HCT116 (cell line): ENCODE data around the gene FOXN1. TPM values are rescaled to one million over a fixed set of nuclear protein-coding genes. Genes with fewer than 3 reads are reported as not detected.

Experiments used
- ATAC-seq: fragments of 200-7000 bp; cut with Tn5 transposase; 2 replicates; pipeline ENCODE4 v1.9.1; 2020; ENCODE audit warnings: mild to moderate bottlenecking, moderate library complexity
- BruUV-seq: library from RNA; stranded (reverse); fragments of 400-500 nt; replicated peaks from 2 replicates; lab custom pipeline; 2021; lab: Mats Ljungman, UMichigan
- CTCF ChIA-PET: fragments of 300-600 bp; sonication (Branson Sonifier 250); formaldehyde crosslinking; loops from one replicate; lab custom pipeline; 2021; ENCODE audit warnings: antibody characterized with exemption; lab: Charles Lee
- POLR2A ChIA-PET: fragments of 300-600, 350-600 bp; sonication (Branson Sonifier 250); formaldehyde crosslinking; loops from one replicate; lab custom pipeline; 2021; ENCODE audit warnings: antibody characterized with exemption; lab: Charles Lee
- RAD21 ChIA-PET, 2 experiments: fragments of 300-600 bp; sonication (Branson Sonifier 250); formaldehyde crosslinking; loops; one replicate each; lab custom pipeline; 2023; ENCODE audit warnings: low total read pairs in 2 of 2; ENCODE audit not compliant: uncharacterized antibody in 2 of 2, unreplicated experiment in 2 of 2, low non-redundant PET in 1 of 2; lab: Charles Lee
- DNase-seq: peaks from one replicate; pipeline ENCODE4 v3.0.0-alpha.2; 2010; ENCODE audit warnings: low read depth, low spot score
- H2AFZ ChIP-seq: fragments of 200-600 bp; shearing (Covaris generic), sonication (generic); 2 replicates; pipeline ENCODE4 v1.6.1; 2017; ENCODE audit warnings: low read depth, mixed run types, mixed read lengths, antibody characterized with exemption, low read length; ENCODE audit not compliant: poor library complexity, severe bottlenecking
- H3K27ac ChIP-seq: 2 replicates; pipeline ENCODE4 v1.5.1; 2012; ENCODE audit warnings: low read depth, low read length
- H3K27me3 ChIP-seq: fragments of 200-600 bp; sonication (generic); 2 replicates; pipeline ENCODE4 v1.6.1; 2016; ENCODE audit warnings: mixed run types, low read length, mixed read lengths; ENCODE audit not compliant: insufficient read depth
- H3K36me3 ChIP-seq, 2 experiments: fragments of 200-500 bp in 1 of 2; fragments of 200-600 bp in 1 of 2; sonication (Bioruptor generic) in 1 of 2; sonication (generic) in 1 of 2; 2 replicates each; pipeline versions ENCODE4 v1.5.1 to v1.6.1; 2014 to 2016; ENCODE audit warnings: low read length in 2 of 2, inconsistent platforms in 1 of 2, mixed read lengths in 1 of 2, mixed run types in 1 of 2; ENCODE audit not compliant: insufficient read depth in 2 of 2, control insufficient read depth in 1 of 2
- H3K4me1 ChIP-seq, 2 experiments: fragments of 200-600 bp in 1 of 2; sonication (generic) in 1 of 2; 2 replicates each; pipeline versions ENCODE4 v1.5.1 to v1.6.1; 2012 to 2017; ENCODE audit warnings: low read length in 2 of 2, inconsistent platforms in 1 of 2, mild to moderate bottlenecking in 1 of 2, mixed read lengths in 1 of 2, mixed run types in 1 of 2, moderate library complexity in 1 of 2; ENCODE audit not compliant: insufficient read depth in 2 of 2, control insufficient read depth in 1 of 2
- H3K4me2 ChIP-seq: fragments of 200-600 bp; sonication (generic); 2 replicates; pipeline ENCODE4 v1.6.1; 2017; ENCODE audit warnings: mixed run types, low read length, mixed read lengths
- H3K4me3 ChIP-seq, 2 experiments: fragments of 200-600 bp in 1 of 2; sonication (generic) in 1 of 2; replicated peaks in 1 of 2; 2 replicates each; pipeline ENCODE4 v1.5.1; 2011 to 2016; ENCODE audit warnings: low read length in 2 of 2, control low read depth in 1 of 2, low read depth in 1 of 2, mild to moderate bottlenecking in 1 of 2, mixed read lengths in 1 of 2, mixed run types in 1 of 2
- H3K79me2 ChIP-seq: fragments of 200-600 bp; sonication (generic); 2 replicates; pipeline ENCODE4 v1.6.1; 2017; ENCODE audit warnings: mild to moderate bottlenecking, mixed run types, low read length, moderate library complexity, mixed read lengths; ENCODE audit not compliant: insufficient read depth
- H3K9ac ChIP-seq: fragments of 200-600 bp; sonication (generic); 2 replicates; pipeline ENCODE4 v1.6.1; 2016; ENCODE audit warnings: low read length, mixed read lengths
- H3K9me2 ChIP-seq: fragments of 200-600 bp; sonication (generic), shearing (Covaris generic); 2 replicates; pipeline ENCODE4 v1.6.1; 2017; ENCODE audit warnings: mixed run types, mild to moderate bottlenecking, moderate library complexity; ENCODE audit not compliant: insufficient read depth
- H3K9me3 ChIP-seq, 2 experiments: fragments of 200-500 bp in 1 of 2; fragments of 200-600 bp in 1 of 2; sonication (Bioruptor generic) in 1 of 2; sonication (generic) in 1 of 2; 2 replicates each; pipeline ENCODE4 v1.6.1; 2014 to 2017; ENCODE audit warnings: low read length in 2 of 2, mixed read lengths in 2 of 2, inconsistent platforms in 1 of 2, low read depth in 1 of 2, mild to moderate bottlenecking in 1 of 2, mixed run types in 1 of 2, moderate library complexity in 1 of 2; ENCODE audit not compliant: control insufficient read depth in 1 of 2, insufficient read depth in 1 of 2
- H4K20me1 ChIP-seq: fragments of 200-600 bp; sonication (generic), shearing (Covaris generic); 2 replicates; pipeline ENCODE4 v1.6.1; 2017; ENCODE audit warnings: mixed run types, mild to moderate bottlenecking, moderate library complexity; ENCODE audit not compliant: insufficient read depth
- ATF3 ChIP-seq: IDR thresholded peaks from 2 replicates; pipeline ENCODE4 v1.6.1; 2012
- CBX3 ChIP-seq: IDR thresholded peaks from 2 replicates; pipeline ENCODE4 v1.6.1; 2012; ENCODE audit warnings: low read depth
- CEBPB ChIP-seq: IDR thresholded peaks from 2 replicates; pipeline ENCODE4 v1.6.1; 2012; ENCODE audit warnings: low read depth
- ELF1 ChIP-seq: IDR thresholded peaks from 2 replicates; pipeline ENCODE4 v1.6.1; 2012; ENCODE audit warnings: low read depth, borderline replicate concordance
- EZH2 ChIP-seq: fragments of 200-600 bp; sonication (generic); IDR thresholded peaks from 2 replicates; pipeline ENCODE4 v1.6.1; 2017; ENCODE audit warnings: antibody characterized with exemption, mixed run types
- EZH2phosphoT487 ChIP-seq: fragments of 200-600 bp; IDR thresholded peaks from 2 replicates; pipeline ENCODE4 v1.6.1; 2018; ENCODE audit warnings: antibody characterized with exemption, borderline replicate concordance
- FOSL1 ChIP-seq: IDR thresholded peaks from 2 replicates; pipeline ENCODE4 v1.6.1; 2012; ENCODE audit warnings: low read depth
- JUND ChIP-seq: IDR thresholded peaks from 2 replicates; pipeline ENCODE4 v1.6.1; 2012
- MAX ChIP-seq: IDR thresholded peaks from 2 replicates; pipeline ENCODE4 v1.6.1; 2012
- POLR2A ChIP-seq: IDR thresholded peaks from 2 replicates; pipeline ENCODE4 v1.7.0; 2011; ENCODE audit warnings: borderline replicate concordance; ENCODE audit not compliant: insufficient read depth, insufficient read length; ENCODE audit errors: extremely low read depth
- POLR2AphosphoS5 ChIP-seq: IDR thresholded peaks from 2 replicates; pipeline ENCODE4 v1.6.1; 2011; ENCODE audit warnings: mild to moderate bottlenecking, low read depth, low read length, moderate library complexity
- RAD21 ChIP-seq: IDR thresholded peaks from 2 replicates; pipeline ENCODE4 v1.6.1; 2012; ENCODE audit warnings: low read depth, mild to moderate bottlenecking
- REST ChIP-seq: IDR thresholded peaks from 2 replicates; pipeline ENCODE4 v1.6.1; 2012; ENCODE audit warnings: low read depth
- SP1 ChIP-seq: IDR thresholded peaks from 2 replicates; pipeline ENCODE4 v1.6.1; 2012; ENCODE audit warnings: low read depth
- TCF7L2 ChIP-seq: IDR thresholded peaks from 2 replicates; pipeline ENCODE4 v1.7.0; 2011; ENCODE audit warnings: borderline replicate concordance, inconsistent platforms; ENCODE audit not compliant: insufficient read depth, insufficient read length; ENCODE audit errors: extremely low read depth
- YY1 ChIP-seq: IDR thresholded peaks from 2 replicates; pipeline ENCODE4 v1.6.1; 2011; ENCODE audit warnings: low read length, low read depth, moderate library complexity, mild to moderate bottlenecking; ENCODE audit not compliant: insufficient replicate concordance; ENCODE audit errors: extremely low read depth
- ZNF274 ChIP-seq: fragments of 200-500 bp; sonication (Bioruptor generic); IDR thresholded peaks from 2 replicates; pipeline ENCODE4 v1.6.1; 2014; ENCODE audit warnings: mild to moderate bottlenecking, low read depth, low read length, inconsistent platforms
- intact Hi-C: fragments of 100-400 bp; cut with micrococcal nuclease; formaldehyde crosslinking; loops from 2 replicates; pipeline ENCODE4 v1.10.0; 2022
- total RNA-seq: library from RNA; stranded (reverse); gene quantifications from one replicate; pipeline ENCODE4 v1.2.1, GENCODE V29; 2021; ENCODE audit not compliant: unreplicated experiment

The FOXN1 gene
- total RNA-seq, 1 experiment from 2014 or later, result not detected

- Histone ChIP-seq H3K27ac (no peak overlapping the region), H2AFZ (no peak overlapping the region), H3K9ac (no peak overlapping the region), H3K9me3 (no peaks in the 10 kb centered on the region), H3K4me2 (no peak overlapping the region), H3K4me3 (no peak overlapping the region), H4K20me1 (no peaks in the 10 kb centered on the region), H3K4me1 (no peaks in the 10 kb centered on the region), H3K79me2 (no peaks in the 10 kb centered on the region), H3K27me3 (peaks cover 42% of the 10 kb centered on the region)
- ChIA-PET RAD21 (no interaction called here), CTCF (no interaction called here)
- DNase-seq (no peak), ATAC-seq (no peak)
- no peak for TF ChIP-seq POLR2AphosphoS5
- TF ChIP-seq CEBPB, result no peak
- TF ChIP-seq ELF1, result no peak
- TF ChIP-seq CBX3, result no peak
- TF ChIP-seq, all 23 proteins: peak for 0
- BruUV-seq, result no TSS peak
- POLR2A ChIA-PET, result no interaction called here
- intact Hi-C loops, result no loop called here
- H3K9me2 ChIP-seq, result no peaks in the 10 kb centered on the region
- no peaks in the 10 kb centered on the region for H3K36me3 ChIP-seq
Observed at GRCh38 chr17:28468781-28469180, 37.4 kb upstream of the FOXN1 start.

- no peak for ATAC-seq
- no peak overlapping the region for H3K4me2 ChIP-seq
- ChIA-PET RAD21 (no interaction called here), CTCF (no interaction called here), POLR2A (no interaction called here)
- no peak overlapping the region for H3K9ac ChIP-seq
- intact Hi-C loops, result no loop called here
- no peaks in the 10 kb centered on the region for H3K36me3 ChIP-seq
- no peaks in the 10 kb centered on the region for H3K9me2 ChIP-seq
- H3K4me3 ChIP-seq, result no peak overlapping the region
- H3K79me2 ChIP-seq, result no peaks in the 10 kb centered on the region
- H2AFZ ChIP-seq, result no peak overlapping the region
- no TSS peak for BruUV-seq
- no peaks in the 10 kb centered on the region for H3K9me3 ChIP-seq
- no peak for DNase-seq
- no peak overlapping the region for H3K27ac ChIP-seq
- no peaks in the 10 kb centered on the region for H3K4me1 ChIP-seq
- TF ChIP-seq POLR2AphosphoS5, result no peak
- no peak for TF ChIP-seq RAD21
- no peak for TF ChIP-seq MAX
- no peak for TF ChIP-seq REST
- no peak for TF ChIP-seq ATF3
- TF ChIP-seq SP1, result no peak
- TF ChIP-seq EZH2, result no peak
- no peak for TF ChIP-seq CBX3
- no peak for TF ChIP-seq FOSL1
- no peak for TF ChIP-seq POLR2A
- TF ChIP-seq TCF7L2, result no peak
- no peak for TF ChIP-seq ZNF274
- TF ChIP-seq JUND, result no peak
- no peak for TF ChIP-seq YY1
- TF ChIP-seq EZH2phosphoT487, result no peak
- no peaks in the 10 kb centered on the region for H4K20me1 ChIP-seq
- peaks cover 42% of the 10 kb centered on the region for H3K27me3 ChIP-seq
Observed at GRCh38 chr17:28469376-28469775, 36.8 kb upstream of the FOXN1 start.
